HepG2 (cell line): Measurements from ENCODE around the gene ERFL. TPM values are rescaled to one million over a fixed set of nuclear protein-coding genes. Genes with fewer than 3 reads are reported as not detected.
A peak's percentile ranks its signal among the peaks of the same experiment; 100 is the strongest.

Source experiments
- ATAC-seq: fragments of 200-7000 bp; cut with Tn5 transposase; 3 replicates; pipeline ENCODE4 v1.9.1; 2020; ENCODE audit warnings: mild to moderate bottlenecking, moderate library complexity
- BruUV-seq: library from RNA; stranded (reverse); fragments of 400-500 nt; replicated peaks from 2 replicates; lab custom pipeline; 2021; lab: Mats Ljungman, UMichigan
- CTCF ChIA-PET: fragments of 300-600 bp; formaldehyde crosslinking; extraction: SDS; loops from one replicate; lab custom pipeline; 2021; ENCODE audit warnings: low total read pairs, inconsistent platforms, low intra/inter-chr PET ratio; lab: Yijun Ruan, JAX
- POLR2A ChIA-PET: fragments of 350-600 bp; sonication (Branson Sonifier 250); formaldehyde crosslinking; loops from one replicate; lab custom pipeline; 2020; ENCODE audit warnings: antibody characterized with exemption, inconsistent platforms; lab: Yijun Ruan, JAX
- DNase-seq: peaks from one replicate; pipeline ENCODE4 v3.0.0-alpha.2; 2015; ENCODE audit warnings: low spot score
- FAIRE-seq: peaks from 3 replicates; lab custom pipeline; 2011; peaks lifted over from hg19 to GRCh38; lab: Jason Lieb, UNC
- H2AFZ ChIP-seq: one replicate; pipeline ENCODE4 v1.6.1; 2011; ENCODE audit warnings: low read length, inconsistent platforms
- H3K27ac ChIP-seq: fragments of 300-600 bp; 3 replicates; pipeline ENCODE4 v1.8.0; 2011; ENCODE audit warnings: mixed run types, mild to moderate bottlenecking, mixed read lengths, low read length, inconsistent platforms; ENCODE audit not compliant: insufficient read depth; ENCODE audit errors: extremely low read length
- H3K27me3 ChIP-seq, 2 experiments: fragments of 200-600 bp in 1 of 2; 2 replicates in 1 of 2; 3 replicates in 1 of 2; pipeline versions ENCODE4 v1.6.0 to v1.8.0; 2011; ENCODE audit warnings: low read length in 2 of 2, mild to moderate bottlenecking in 2 of 2, moderate library complexity in 2 of 2, inconsistent platforms in 1 of 2; ENCODE audit not compliant: insufficient read depth in 2 of 2, control insufficient read depth in 1 of 2
- H3K36me3 ChIP-seq, 2 experiments: fragments of 200-600 bp in 1 of 2; replicated peaks in 1 of 2; 2 replicates in 1 of 2; 3 replicates in 1 of 2; pipeline versions ENCODE4 v1.5.1 to v1.8.0; 2011; ENCODE audit warnings: low read length in 2 of 2, inconsistent platforms in 1 of 2; ENCODE audit not compliant: insufficient read depth in 2 of 2, control insufficient read depth in 1 of 2
- H3K4me1 ChIP-seq: 2 replicates; pipeline ENCODE4 v1.5.1; 2012; ENCODE audit warnings: low read length, inconsistent platforms; ENCODE audit not compliant: insufficient read depth
- H3K4me2 ChIP-seq: 2 replicates; pipeline ENCODE4 v1.6.0; 2011; ENCODE audit warnings: low read depth, low read length, inconsistent platforms
- H3K4me3 ChIP-seq, 3 experiments: fragments of 200-600 bp in 1 of 3; sonication (generic), shearing (Covaris generic) in 1 of 3; replicated peaks in 1 of 3; 2 replicates each; pipeline ENCODE4 v1.5.1; 2011 to 2016; ENCODE audit warnings: low read length in 3 of 3, inconsistent platforms in 2 of 3, low read depth in 2 of 3, mild to moderate bottlenecking in 2 of 3, control low read depth in 1 of 3, mixed read lengths in 1 of 3; ENCODE audit not compliant: insufficient read depth in 1 of 3
- H3K79me2 ChIP-seq: one replicate; pipeline ENCODE4 v1.6.1; 2011; ENCODE audit warnings: low read length, inconsistent platforms; ENCODE audit not compliant: insufficient read depth
- H3K9ac ChIP-seq: 2 replicates; pipeline ENCODE4 v1.6.0; 2011; ENCODE audit warnings: mild to moderate bottlenecking, low read depth, low read length, inconsistent platforms; ENCODE audit not compliant: insufficient read depth
- H3K9me3 ChIP-seq: 2 replicates; pipeline ENCODE4 v1.5.1; 2012; ENCODE audit warnings: mild to moderate bottlenecking, low read length
- H4K20me1 ChIP-seq: 2 replicates; pipeline ENCODE4 v1.6.0; 2011; ENCODE audit warnings: inconsistent platforms, mild to moderate bottlenecking, low read length, moderate library complexity; ENCODE audit not compliant: insufficient read depth
- ARNTL ChIP-seq: sonication (generic); formaldehyde crosslinking; IDR thresholded peaks from 2 replicates; pipeline ENCODE4 v1.4.0; 2020; ENCODE audit warnings: mild to moderate bottlenecking, missing genetic modification reagents
- CEBPZ ChIP-seq: IDR thresholded peaks from 2 replicates; pipeline ENCODE4 v1.6.1; 2012; ENCODE audit warnings: low read length, improper control_type of control experiment
- EEA1 ChIP-seq: sonication (generic); formaldehyde crosslinking; IDR thresholded peaks from 2 replicates; pipeline ENCODE4 v1.5.1; 2020; ENCODE audit warnings: mild to moderate bottlenecking, missing genetic modification reagents, borderline replicate concordance
- EZH2 ChIP-seq: conservative IDR thresholded peaks from 2 replicates; pipeline ENCODE4 v1.6.1; 2012; ENCODE audit warnings: mild to moderate bottlenecking, low read depth, low read length, moderate library complexity
- MNT ChIP-seq: fragments of 450-650 bp; IDR thresholded peaks from 2 replicates; pipeline ENCODE4 v1.6.1; 2016
- MTERF4 ChIP-seq: sonication (generic); formaldehyde crosslinking; IDR thresholded peaks from 2 replicates; pipeline ENCODE4 v1.8.0; 2023; ENCODE audit warnings: mild to moderate bottlenecking, missing genetic modification reagents
- POLR2A ChIP-seq, 2 experiments: IDR thresholded peaks; 2 replicates each; pipeline ENCODE4 v1.6.1; 2011; ENCODE audit warnings: low read depth in 2 of 2, low read length in 2 of 2, mild to moderate bottlenecking in 1 of 2, moderate library complexity in 1 of 2; ENCODE audit not compliant: insufficient read depth in 1 of 2
- RELA ChIP-seq: sonication (generic); formaldehyde crosslinking; IDR thresholded peaks from 2 replicates; pipeline ENCODE4 v1.4.0; 2020; ENCODE audit warnings: missing genetic modification reagents
- SRY ChIP-seq: sonication (generic); formaldehyde crosslinking; IDR thresholded peaks from 2 replicates; pipeline ENCODE4 v1.8.0; 2022; ENCODE audit warnings: mild to moderate bottlenecking, missing genetic modification reagents
- TMF1 ChIP-seq: sonication (generic); formaldehyde crosslinking; IDR thresholded peaks from 2 replicates; pipeline ENCODE4 v1.8.1; 2022; ENCODE audit warnings: low read depth, missing genetic modification reagents
- ZBTB44 ChIP-seq: sonication (generic); formaldehyde crosslinking; IDR thresholded peaks from 2 replicates; pipeline ENCODE4 v1.4.0; 2020; ENCODE audit warnings: missing genetic modification reagents
- ZSCAN22 ChIP-seq: sonication (generic); formaldehyde crosslinking; IDR thresholded peaks from 2 replicates; pipeline ENCODE4 v1.4.0; 2020; ENCODE audit warnings: mild to moderate bottlenecking, missing genetic modification reagents
- WGBS: methylation state at CpG from one replicate; pipeline ENCODE4 v1.1.6; 2017; ENCODE audit warnings: low lambda C conversion rate; 5-methylcytosine and 5-hydroxymethylcytosine counted together
- in situ Hi-C: cut with HindIII; loops from 2 replicates; pipeline ENCODE4 v1.10.0; 2017; ENCODE audit warnings: low pct_unique_long_range_greater_than_20kb; ENCODE audit not compliant: extremely low pct_ligation_motif_present
- intact Hi-C: fragments of 100-400 bp; cut with micrococcal nuclease; formaldehyde crosslinking; loops from one replicate; pipeline ENCODE4 v1.10.0; 2022; ENCODE audit not compliant: unreplicated experiment
- polyA plus RNA-seq, 8 experiments: library from polyadenylated mRNA; depleted of rRNA in 3 of 8; stranded (reverse) in 7 of 8; unstranded in 1 of 8; fragments of >200 nt; fragmentation: Illumina TruSeq in 4 of 8; extraction: Trizol in 4 of 8; gene quantifications; 2 replicates each; pipeline versions ENCODE4 v1.2.1 to v1.2.3, GENCODE V29; 2011 to 2016; ENCODE audit warnings: low read depth in 4 of 8, missing spikeins in 1 of 8, mixed read lengths in 1 of 8; ENCODE audit not compliant: insufficient read depth in 1 of 8
- total RNA-seq, 5 experiments: library from RNA; depleted of rRNA; stranded (reverse); fragments of >200 nt; fragmentation: Illumina TruSeq; extraction: Trizol; gene quantifications; 2 replicates each; pipeline ENCODE4 v1.2.3, GENCODE V29; 2016; ENCODE audit warnings: low read depth in 1 of 5

Gene ERFL
- total and polyA plus RNA-seq, 2 of the 13 experiments (the other 11 are each of a cell fraction or from before 2014, with no cell fraction given), result not detected

- Histone ChIP-seq H3K79me2 (no peaks in the 10 kb centered on the region), H3K27ac (no peak overlapping the region), H3K4me1 (no peaks in the 10 kb centered on the region), H3K9me3 (no peaks in the 10 kb centered on the region), H4K20me1 (no peaks in the 10 kb centered on the region), H3K36me3 (no peaks in the 10 kb centered on the region), H3K4me2 (no peak overlapping the region), H3K9ac (no peak overlapping the region), H2AFZ (no peak overlapping the region), H3K4me3 (no peak overlapping the region), H3K27me3 (peaks cover 10 to 36% of the 10 kb centered on the region in 2 experiments)
- FAIRE-seq, result no peak
- POLR2A ChIA-PET, result no interaction called here
- WGBS, result 28% methylated on average over 21 of the region's 21 CpGs
- CTCF ChIA-PET, result no interaction called here
- ATAC-seq, result peak; percentile 18; the same call in 2 of the 3 replicates
- in situ Hi-C loops, result no loop called here
- no peak for DNase-seq
- no TSS peak for BruUV-seq
- intact Hi-C loops, result no loop called here
- TF ChIP-seq EEA1 (CRISPR knock-in tag) (no peak), RELA (CRISPR knock-in tag) (no peak), EZH2 (peak; percentile 53; the same call in 1 of the 2 replicates), ZBTB44 (no peak), MNT (no peak), TMF1 (no peak), POLR2A (IDR thresholded peaks at IDR 0.05; ENCODE audit: insufficient read depth in 1 of 2, low read depth in 2 of 2, low read length in 2 of 2) (no peak), ZSCAN22 (CRISPR knock-in tag) (0 out of 2 replicates have a peak, but pooled peaks have one; percentile 42), MTERF4 (no peak), CEBPZ (no peak), SRY (CRISPR knock-in tag) (no peak), ARNTL (CRISPR knock-in tag) (no peak)
Measured at GRCh38 chr19:41913538-41914423, 14.5 kb downstream of the ERFL start.
